Chondrocyte (in vitro differentiated cells): ENCODE results near the gene CHCHD3. TPM values are rescaled to one million over a fixed set of nuclear protein-coding genes. Genes with fewer than 3 reads are reported as not detected.
"Not testable (repeated sequence)": the region's sequence is repeated elsewhere in the genome, so short reads cannot be mapped to it uniquely, and the experiment has no call there.

ENCODE experiments used
- DNase-seq: peaks from one replicate; pipeline ENCODE4 v3.0.0; 2021; ENCODE audit warnings: mixed read lengths, low spot score
- H3K27ac Mint-ChIP-seq: one replicate; pipeline ENCODE4 v1.8.0; 2021; ENCODE audit warnings: mild to moderate bottlenecking, moderate library complexity, mixed read lengths; ENCODE audit not compliant: unreplicated experiment
- H3K27me3 Mint-ChIP-seq: 2 replicates; pipeline ENCODE4 v1.8.0; 2021; ENCODE audit warnings: low read depth, mixed read lengths
- H3K36me3 Mint-ChIP-seq: 2 replicates; pipeline ENCODE4 v1.8.0; 2021; ENCODE audit warnings: low read depth, mixed read lengths
- H3K4me1 Mint-ChIP-seq: 2 replicates; pipeline ENCODE4 v1.8.0; 2021; ENCODE audit warnings: low read depth, mild to moderate bottlenecking, mixed read lengths
- H3K4me3 Mint-ChIP-seq: one replicate; pipeline ENCODE4 v1.8.0; 2021; ENCODE audit warnings: mild to moderate bottlenecking, moderate library complexity, mixed read lengths; ENCODE audit not compliant: unreplicated experiment
- H3K9me3 Mint-ChIP-seq: 2 replicates; pipeline ENCODE4 v1.8.0; 2021; ENCODE audit warnings: low read depth, mixed read lengths
- CTCF ChIP-seq: fragments of 200-600 bp; sonication (generic); IDR thresholded peaks from 2 replicates; pipeline ENCODE4 v1.5.0; 2021; ENCODE audit warnings: antibody characterized with exemption, mild to moderate bottlenecking, moderate library complexity
- total RNA-seq: library from RNA; stranded (reverse); gene quantifications from 3 replicates; pipeline ENCODE4 v1.2.1, GENCODE V29; 2021

Gene CHCHD3
- total RNA-seq, 1 donor from 2014 or later: 42.6 TPM

- Mint-ChIP-seq H3K4me3 (no peak overlapping the region), H3K9me3 (no peaks in the 10 kb centered on the region), H3K4me1 (peaks cover 3% of the 10 kb centered on the region), H3K36me3 (peaks cover 2% of the 10 kb centered on the region), H3K27ac (no peak overlapping the region), H3K27me3 (no peaks in the 10 kb centered on the region)
- no peak for DNase-seq
- no peak for TF ChIP-seq CTCF
Measured at GRCh38 chr7:133039614-133040013, 42.3 kb downstream of the CHCHD3 start.

- no peak for TF ChIP-seq CTCF
- H3K36me3 Mint-ChIP-seq: peaks cover 2% of the 10 kb centered on the region
- no peaks in the 10 kb centered on the region for H3K9me3 Mint-ChIP-seq
- no peaks in the 10 kb centered on the region for H3K27me3 Mint-ChIP-seq
- DNase-seq: no peak
- H3K4me1 Mint-ChIP-seq: peaks cover 3% of the 10 kb centered on the region
- no peak overlapping the region for H3K27ac Mint-ChIP-seq
- no peak overlapping the region for H3K4me3 Mint-ChIP-seq
Measured at GRCh38 chr7:133036289-133036688, 45.6 kb downstream of the CHCHD3 start.

GRCh38 chr7:133035240-133035639 lies 46.6 kb downstream of the CHCHD3 start:
- H3K4me3 Mint-ChIP-seq, H3K27ac Mint-ChIP-seq: not testable (repeated sequence)

GRCh38 chr7:133030346-133030745 lies 51.5 kb downstream of the CHCHD3 start:
- Mint-ChIP-seq H3K36me3 (no peaks in the 10 kb centered on the region), H3K27ac (peak overlapping the region; percentile 83), H3K4me3 (no peak overlapping the region)

More at GRCh38 chr7:133035240-133035639, 46.6 kb downstream of the CHCHD3 start:
- H3K36me3 Mint-ChIP-seq, H3K27me3 Mint-ChIP-seq, H3K9me3 Mint-ChIP-seq, DNase-seq: not testable (repeated sequence)
- H3K4me1 Mint-ChIP-seq: peaks cover 12% of the 10 kb centered on the region

GRCh38 chr7:133029463-133029862 lies 52.4 kb downstream of the CHCHD3 start:
- H3K27ac Mint-ChIP-seq: peak overlapping the region; percentile 83
- H3K4me1 Mint-ChIP-seq: peaks cover 20% of the 10 kb centered on the region
- no peak for TF ChIP-seq CTCF
- DNase-seq: no peak
- no peaks in the 10 kb centered on the region for H3K27me3 Mint-ChIP-seq
- H3K4me3 Mint-ChIP-seq: no peak overlapping the region
- no peaks in the 10 kb centered on the region for H3K9me3 Mint-ChIP-seq
- H3K36me3 Mint-ChIP-seq: no peaks in the 10 kb centered on the region

More at GRCh38 chr7:133030346-133030745, 51.5 kb downstream of the CHCHD3 start:
- Mint-ChIP-seq H3K4me1 (peaks cover 20% of the 10 kb centered on the region), H3K9me3 (no peaks in the 10 kb centered on the region), H3K27me3 (no peaks in the 10 kb centered on the region)
- TF ChIP-seq CTCF: no peak
- DNase-seq: no peak

GRCh38 chr7:133027397-133027796 lies 54.5 kb downstream of the CHCHD3 start:
- H3K36me3 Mint-ChIP-seq: no peaks in the 10 kb centered on the region
- no peaks in the 10 kb centered on the region for H3K27me3 Mint-ChIP-seq
- H3K27ac Mint-ChIP-seq: no peak overlapping the region
- DNase-seq: no peak
- no peaks in the 10 kb centered on the region for H3K9me3 Mint-ChIP-seq
- H3K4me3 Mint-ChIP-seq: no peak overlapping the region
- TF ChIP-seq CTCF: no peak
- H3K4me1 Mint-ChIP-seq: peaks cover 30% of the 10 kb centered on the region
